Forelimb muscle (tissue), 1 donor: Measurements from ENCODE around the gene FCHO1. TPM values are rescaled to one million over a fixed set of nuclear protein-coding genes. Genes with fewer than 3 reads are reported as not detected.

ENCODE experiments used
- DNase-seq: peaks from one replicate; pipeline ENCODE4 v3.0.0-alpha.2; 2013; ENCODE audit warnings: low read depth
- polyA plus RNA-seq: library from polyadenylated mRNA; unstranded; fragments of 120-200 nt; gene quantifications from one replicate; pipeline ENCODE4 v1.2.1, GENCODE V29; 2013; ENCODE audit not compliant: insufficient read length

FCHO1 gene
- polyA plus RNA-seq, 1 donor: 0.83 TPM

GRCh38 chr19:17829855-17830566 lies 78.7 kb downstream of the FCHO1 start:
- no peak for DNase-seq

GRCh38 chr19:17830567-17831418 lies 79.5 kb downstream of the FCHO1 start:
- DNase-seq: no peak

DNA sequence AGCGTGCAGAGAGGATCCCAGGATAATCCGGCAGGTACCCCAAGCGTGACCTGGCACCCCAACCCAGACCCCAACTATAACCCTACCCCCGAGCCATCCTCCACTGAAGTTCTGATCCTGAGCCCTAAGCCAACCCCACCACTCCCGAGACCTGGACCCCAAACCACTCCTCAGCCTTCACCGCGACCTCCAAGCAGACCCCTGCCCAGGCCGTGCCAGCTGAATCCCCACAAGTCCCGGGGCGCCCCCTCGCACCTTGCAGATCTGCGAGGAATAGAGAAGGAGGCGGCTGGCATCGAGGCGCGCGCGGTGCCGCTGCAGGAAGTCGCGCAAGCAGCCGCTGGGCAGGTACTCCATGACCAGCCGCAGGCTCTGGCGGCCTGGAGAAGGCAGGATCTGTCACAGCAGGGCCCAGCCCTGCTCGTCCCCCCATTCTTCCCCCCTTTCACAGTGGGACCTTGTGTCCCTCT lies 80.2 kb downstream of the FCHO1 start:
- DNase-seq: no peak

GRCh38 chr19:17832443-17833208 lies 81.3 kb downstream of the FCHO1 start:
- no peak for DNase-seq

DNA sequence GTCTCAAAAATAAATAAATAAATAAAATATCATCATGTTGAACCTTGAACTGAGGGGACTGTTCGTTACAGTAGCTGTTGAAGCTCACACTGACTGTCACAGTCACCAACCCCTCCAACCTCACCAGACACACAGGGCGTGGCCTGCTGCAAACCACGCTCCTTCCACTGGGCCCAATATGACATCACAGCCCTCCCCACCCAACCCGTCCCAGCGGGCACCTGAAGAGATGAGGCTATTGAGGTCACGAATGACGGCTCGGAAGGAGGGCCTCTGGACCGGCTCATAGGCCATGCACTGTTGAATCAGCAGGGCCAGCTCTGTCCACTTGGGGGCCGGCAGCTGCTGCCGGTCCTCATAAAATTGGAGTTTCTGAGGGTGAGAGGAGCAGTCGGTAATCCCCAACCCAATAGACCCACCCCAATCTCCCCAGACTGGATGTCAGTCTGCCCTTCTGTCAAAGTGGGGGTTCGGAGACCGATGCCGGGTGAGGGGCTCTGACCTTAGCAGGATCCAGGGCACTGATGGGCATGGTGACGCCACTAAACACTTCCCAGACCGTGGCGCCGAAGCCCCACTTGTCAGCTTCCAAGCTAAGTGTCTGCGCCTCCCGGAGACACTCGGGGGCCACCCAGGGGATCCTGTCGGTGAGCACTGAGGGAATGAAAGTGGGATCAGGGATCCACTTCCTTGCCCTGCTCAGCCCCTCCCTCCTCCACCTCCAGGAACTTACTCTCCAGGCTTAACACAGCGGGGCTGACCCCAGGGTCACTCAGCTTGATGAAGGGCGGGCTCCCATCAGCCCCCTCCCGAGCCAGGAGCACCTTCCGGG lies 83.3 kb downstream of the FCHO1 start:
- no peak for DNase-seq

GRCh38 chr19:17835182-17836006 lies 84.1 kb downstream of the FCHO1 start:
- DNase-seq: no peak

GRCh38 chr19:17836530-17836929 lies 85.3 kb downstream of the FCHO1 start:
- no peak for DNase-seq

GRCh38 chr19:17837972-17838371 lies 86.7 kb downstream of the FCHO1 start:
- no peak for DNase-seq

Other genes starting within 250 kb of the FCHO1 start
- 49.5 TPM for gene PGLS, start 239.8 kb upstream of the FCHO1 start, polyA plus RNA-seq
- gene COLGALT1, start 195.8 kb upstream of the FCHO1 start, polyA plus RNA-seq: 67.4 TPM
- 0.10 TPM for gene UNC13A, start 63.1 kb upstream of the FCHO1 start, polyA plus RNA-seq
- 28.4 TPM for gene MAP1S, start 32.0 kb upstream of the FCHO1 start, polyA plus RNA-seq
- not detected for gene B3GNT3, start 43.7 kb downstream of the FCHO1 start, polyA plus RNA-seq
- not detected for gene INSL3, start 70.0 kb downstream of the FCHO1 start, polyA plus RNA-seq
- gene JAK3, start 96.5 kb downstream of the FCHO1 start, polyA plus RNA-seq: 1.9 TPM
- 2,721 TPM for gene RPL18A, start 108.4 kb downstream of the FCHO1 start, polyA plus RNA-seq
- not detected for gene SLC5A5, start 120.5 kb downstream of the FCHO1 start, polyA plus RNA-seq
- gene CCDC124, start 181.5 kb downstream of the FCHO1 start, polyA plus RNA-seq: 54.8 TPM
- 0.97 TPM for gene KCNN1, start 215.6 kb downstream of the FCHO1 start, polyA plus RNA-seq